ENCODE measurements around the gene KCNJ13.

- TF ChIP-seq ZBTB33 (IDR thresholded peaks at IDR 0.05) (no peak), CTCF (IDR thresholded peaks at IDR 0.05; ENCODE audit: low read depth, low read length, missing input control) (no peak)
These were observed 27.0 kb downstream of the KCNJ13 start for GRCh38 chr2:232749331-232749730.
